ENCODE measurements around the gene RNASEH2B.

RNASEH2B gene

DNA sequence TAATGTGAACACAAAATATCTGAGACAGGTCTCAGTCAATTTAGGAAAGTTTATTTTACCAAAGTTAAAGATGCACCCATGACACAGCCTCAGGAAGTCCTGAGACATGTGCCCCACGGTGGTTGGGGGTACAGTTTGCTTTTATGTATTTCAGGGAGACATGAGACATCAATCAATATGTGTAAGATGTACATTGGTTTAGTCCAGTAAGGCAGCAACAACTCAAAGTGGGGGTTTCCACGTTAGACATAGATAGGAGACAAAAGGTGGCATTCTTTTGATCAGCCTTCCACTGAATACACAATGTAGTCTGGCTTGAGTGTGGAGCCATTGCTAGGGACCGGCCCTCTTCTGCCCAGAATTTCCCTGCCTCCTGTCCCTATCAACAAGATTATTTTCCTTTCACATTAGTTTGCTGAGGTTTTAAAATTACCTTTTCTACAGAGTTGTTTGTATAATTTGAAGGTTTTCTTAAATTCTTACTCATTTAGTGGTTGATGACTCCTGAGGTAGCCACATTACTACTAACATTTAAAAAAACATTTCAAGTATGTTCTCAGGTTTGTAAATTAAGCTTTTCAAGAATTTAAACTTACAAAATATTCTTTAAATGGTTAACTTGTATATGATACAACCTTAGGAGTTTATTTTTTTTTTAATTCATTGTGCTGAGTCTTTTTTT is 33.2 kb downstream of the RNASEH2B start:
- DNase-seq, result no peak

DNA sequence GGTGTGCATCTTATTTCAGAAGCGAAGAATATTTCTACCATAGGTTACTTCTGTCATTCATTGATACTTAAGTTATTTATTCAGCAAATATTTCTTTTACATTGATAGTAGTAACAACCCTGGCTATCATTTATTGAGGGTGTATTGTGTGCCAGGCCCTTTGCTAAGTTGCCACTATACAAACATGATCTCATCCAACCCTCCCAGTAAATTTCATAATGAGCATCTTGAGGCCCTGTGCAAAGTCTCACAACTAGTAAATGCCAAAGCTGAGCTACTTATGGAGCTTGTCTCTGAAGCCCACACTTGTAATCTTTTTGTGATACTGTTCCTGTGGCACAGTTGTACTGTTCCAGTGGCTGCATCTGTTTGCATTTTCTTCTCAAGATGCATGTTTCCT is 36.1 kb downstream of the RNASEH2B start:
- DNase-seq, result no peak

GRCh38 chr13:50948601-50949000 is 39.0 kb downstream of the RNASEH2B start:
- no peak for DNase-seq

GRCh38 chr13:50950849-50951248 is 41.3 kb downstream of the RNASEH2B start:
- no peak for DNase-seq

DNA sequence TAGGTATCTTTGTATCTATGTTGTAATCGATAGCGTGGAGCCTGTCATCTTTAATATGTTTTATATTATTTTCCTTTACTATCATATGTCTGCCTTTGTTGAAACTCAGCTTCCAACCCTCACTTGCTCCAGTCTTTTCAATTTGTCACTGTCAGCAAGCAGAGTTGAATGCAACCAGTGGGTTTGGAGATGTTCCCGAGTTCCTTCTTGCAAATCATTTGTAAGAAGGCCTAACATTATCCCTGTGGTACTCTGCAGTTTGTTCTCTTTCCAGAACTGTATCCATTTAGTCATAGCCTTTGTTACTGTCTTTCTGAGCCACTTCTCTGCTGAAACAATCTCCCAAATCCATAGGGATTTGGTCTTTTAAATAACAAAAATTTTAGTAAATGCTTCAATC is 41.8 kb downstream of the RNASEH2B start:
- DNase-seq, result no peak

DNA sequence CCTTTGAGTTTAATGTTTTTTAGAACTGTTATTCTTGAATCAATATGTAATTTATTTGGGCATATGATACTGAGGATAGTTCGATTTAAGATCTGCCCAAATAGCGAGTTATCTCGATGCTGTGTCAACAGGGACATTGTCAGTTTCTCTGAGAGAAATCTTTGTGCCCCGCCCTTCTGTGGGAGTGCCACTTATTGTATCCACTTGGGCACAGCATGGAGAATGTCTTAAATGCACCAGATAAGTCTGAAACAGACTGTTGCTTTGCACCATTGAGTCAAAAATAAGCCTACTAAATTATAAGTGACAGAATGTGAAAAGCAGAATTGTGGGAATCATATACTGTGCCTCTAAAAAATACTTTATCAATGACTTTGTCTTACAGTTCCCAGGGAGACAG is 45.6 kb downstream of the RNASEH2B start:
- DNase-seq, result no peak

- no peak for DNase-seq
Measured at GRCh38 chr13:50955798-50956197, 46.2 kb downstream of the RNASEH2B start.

DNA sequence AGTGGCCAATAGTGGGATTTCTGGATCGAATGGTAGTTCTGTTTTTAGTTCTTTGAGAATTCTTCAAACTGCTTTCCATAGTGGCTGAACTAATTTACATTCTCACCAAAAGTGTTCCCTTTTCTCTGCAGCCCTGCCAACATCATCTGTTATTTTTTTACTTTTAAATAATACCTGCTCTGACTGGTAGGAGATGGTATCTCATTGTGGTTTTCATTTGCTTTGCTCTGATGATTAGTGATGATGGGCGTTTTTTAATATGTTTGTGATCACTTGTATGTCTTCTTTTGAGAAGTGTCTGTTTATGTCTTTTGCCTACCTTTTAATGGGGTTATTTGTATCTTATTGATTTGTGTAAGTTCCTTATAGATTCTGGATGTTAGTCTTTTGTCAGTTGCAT is 48.0 kb downstream of the RNASEH2B start:
- no peak for DNase-seq

- no peak for DNase-seq
Measured at GRCh38 chr13:50969691-50970090, 60.1 kb downstream of the RNASEH2B start.

GRCh38 chr13:50970956-50971355 is 61.4 kb downstream of the RNASEH2B start:
- DNase-seq, result no peak

DNA sequence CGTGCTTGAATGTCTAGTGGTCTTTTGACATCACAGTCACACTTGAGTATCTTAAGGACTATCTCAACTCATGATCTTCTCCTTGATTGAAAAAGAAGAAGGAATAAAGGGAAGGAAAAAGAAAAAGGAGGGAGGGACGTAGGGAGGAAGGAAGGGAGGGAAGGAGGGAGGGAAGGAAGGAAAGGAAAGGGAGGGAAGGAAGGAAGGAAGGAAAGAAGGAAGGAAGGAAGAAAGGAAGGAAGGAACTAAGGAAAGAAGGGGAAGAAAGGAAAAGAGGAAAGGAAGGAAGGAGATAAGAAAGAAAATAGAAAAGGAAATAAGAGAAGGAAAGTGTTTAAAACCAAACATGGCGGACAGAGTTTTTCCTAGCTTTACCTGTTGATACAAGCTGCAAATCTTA is 64.7 kb downstream of the RNASEH2B start:
- DNase-seq, result no peak

DNA sequence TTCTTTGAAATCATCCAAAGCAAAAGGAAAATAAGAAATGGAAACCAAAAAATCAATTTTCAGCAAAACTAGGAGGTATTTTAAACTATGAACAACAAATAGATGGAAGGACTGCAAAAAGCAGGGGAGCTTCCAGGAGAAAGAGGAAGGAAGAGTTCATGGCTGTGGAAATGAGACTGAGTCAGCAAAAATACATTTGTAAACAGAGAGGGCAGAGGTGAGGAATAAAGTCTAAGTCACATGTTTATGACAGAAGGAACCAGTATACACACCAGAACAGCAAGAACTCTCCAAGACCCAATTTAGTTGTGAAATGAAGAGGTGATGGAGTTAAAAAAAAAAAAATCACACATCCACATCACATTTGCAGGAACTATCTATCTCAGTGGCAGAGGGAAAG is 69.6 kb downstream of the RNASEH2B start:
- DNase-seq, result no peak

GRCh38 chr13:50981686-50982085 is 72.1 kb downstream of the RNASEH2B start:
- DNase-seq, result no peak

GRCh38 chr13:50989476-50989875 is 79.9 kb downstream of the RNASEH2B start:
- no peak for DNase-seq

- DNase-seq, result no peak
Measured at GRCh38 chr13:50990065-50990817, 80.7 kb downstream of the RNASEH2B start.

- no peak for DNase-seq
Measured at GRCh38 chr13:50990818-50991506, 81.4 kb downstream of the RNASEH2B start.

DNA sequence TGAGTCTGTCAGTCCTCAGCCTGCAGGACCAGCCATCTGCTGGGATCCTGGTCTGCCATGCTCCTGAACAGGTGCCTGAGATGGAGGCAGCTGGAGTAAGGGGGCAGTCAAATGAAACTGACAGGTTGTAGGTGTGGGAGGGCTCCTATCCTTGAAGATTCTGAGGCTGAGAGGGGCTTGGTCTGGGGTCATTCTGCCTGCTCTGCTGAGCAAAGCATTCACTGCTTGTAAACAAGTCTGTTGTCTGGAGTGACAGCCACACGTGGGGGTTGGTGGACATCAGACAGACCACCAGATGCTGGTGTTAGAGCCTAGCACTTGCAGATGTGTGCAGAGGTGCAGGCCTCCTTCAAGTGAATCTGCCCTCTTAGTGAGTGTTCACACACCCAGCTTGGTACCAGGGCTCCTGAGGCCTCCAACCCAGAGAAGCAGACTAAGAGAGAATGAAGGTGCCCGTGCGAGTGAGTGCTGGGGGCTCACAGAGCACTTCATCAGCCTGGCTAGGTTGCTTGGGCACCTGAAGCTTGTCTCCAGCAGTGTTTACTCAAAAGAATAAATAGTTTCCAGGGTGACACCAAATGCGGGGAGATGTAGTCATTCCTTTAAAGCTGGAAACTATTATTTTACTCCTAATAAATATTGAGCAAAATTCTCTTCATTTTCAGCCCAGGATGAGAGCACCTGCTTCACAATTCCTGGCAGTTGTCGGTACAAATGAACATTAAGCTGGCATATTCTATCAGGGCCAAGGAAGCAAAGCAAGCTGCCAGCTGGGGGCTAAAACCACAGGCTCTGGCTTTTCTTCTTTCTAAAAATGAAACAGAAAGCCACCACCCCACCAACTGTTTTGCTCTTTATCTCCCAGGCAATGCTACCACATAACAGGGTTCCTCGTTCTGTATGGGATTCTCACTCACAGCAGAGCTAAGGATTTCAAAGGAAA is 82.3 kb downstream of the RNASEH2B start:
- no peak for DNase-seq

GRCh38 chr13:50993371-50993770 is 83.8 kb downstream of the RNASEH2B start:
- DNase-seq, result no peak

DNA sequence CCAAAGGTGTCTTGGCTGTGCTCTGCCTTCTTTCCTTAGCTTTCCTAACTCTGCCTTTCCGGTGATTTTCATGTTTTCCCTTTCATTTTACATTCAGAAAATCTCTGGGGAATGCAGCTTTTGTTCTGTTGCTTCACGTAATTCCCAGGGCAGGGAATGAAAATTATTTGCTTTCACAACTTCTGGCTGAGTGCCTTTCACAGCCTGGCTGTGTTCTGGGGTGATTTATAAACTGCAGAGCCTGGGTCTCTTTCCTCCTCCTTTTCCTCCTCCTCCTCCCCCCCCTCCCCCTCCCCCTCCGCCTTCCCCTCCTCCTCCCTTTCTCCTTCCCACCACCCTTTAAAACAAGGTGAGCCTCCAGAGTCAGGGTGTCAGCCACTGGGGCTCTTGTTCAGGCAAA is 84.3 kb downstream of the RNASEH2B start:
- DNase-seq, result no peak

DNA sequence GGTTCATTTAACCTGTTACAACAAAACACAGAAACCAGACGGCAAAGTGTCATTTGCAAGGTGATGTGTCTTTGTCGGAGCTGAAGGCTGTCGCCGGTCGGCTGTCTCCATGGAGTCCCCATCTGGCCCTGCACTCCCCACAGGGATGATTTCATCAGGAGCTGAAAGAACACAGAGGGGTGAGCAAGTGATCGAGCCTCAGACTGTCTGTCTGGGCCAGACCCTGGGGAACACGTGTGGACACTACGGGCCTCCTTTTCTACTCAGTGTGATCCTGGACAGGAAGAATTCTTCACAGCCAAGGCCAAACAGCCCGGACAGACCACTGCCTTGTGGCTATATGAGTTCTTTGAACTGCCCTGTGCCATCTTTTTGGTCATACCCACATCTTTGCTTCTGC is 85.1 kb downstream of the RNASEH2B start:
- no peak for DNase-seq

DNA sequence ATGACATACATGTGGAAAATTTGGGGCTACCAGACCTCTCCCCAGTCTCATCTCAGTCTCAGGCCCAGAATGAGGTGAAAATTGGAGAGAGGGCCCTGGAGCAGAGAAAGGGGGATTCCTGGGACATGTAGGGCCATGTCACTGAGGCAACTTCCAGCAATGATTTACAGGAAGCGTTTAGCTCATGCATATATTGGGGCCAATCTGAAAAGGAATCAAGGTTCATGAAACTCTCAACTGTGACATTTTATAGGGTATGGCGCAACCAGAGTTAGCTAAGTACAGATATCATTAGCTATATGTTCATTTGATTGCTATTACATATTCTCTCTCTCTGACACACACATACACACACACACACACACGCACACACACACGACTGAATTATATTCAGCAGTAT is 86.3 kb downstream of the RNASEH2B start:
- no peak for DNase-seq

DNA sequence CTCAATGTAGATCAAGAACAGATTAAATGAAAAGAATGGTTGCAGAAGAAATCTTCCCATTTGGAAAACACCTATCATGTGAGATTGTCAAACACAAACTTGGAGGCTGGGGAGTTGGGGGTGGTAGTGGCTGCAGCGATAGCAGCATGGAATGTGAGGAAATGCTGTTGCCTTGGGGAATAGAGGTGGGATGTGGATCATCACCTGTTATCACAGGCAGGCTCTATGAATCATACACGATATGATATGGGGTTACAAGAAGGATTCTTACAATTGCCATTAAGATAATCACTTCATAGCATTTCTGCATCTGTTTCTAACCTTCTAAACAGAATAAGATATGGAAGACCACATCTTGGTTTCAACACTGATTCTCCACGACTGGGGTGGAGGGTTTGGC is 88.7 kb downstream of the RNASEH2B start:
- no peak for DNase-seq

GRCh38 chr13:50999641-51000040 is 90.0 kb downstream of the RNASEH2B start:
- no peak for DNase-seq
